IMR-90 (cell line): ENCODE measurements around the gene MTREX. TPM values are rescaled to one million over a fixed set of nuclear protein-coding genes. Genes with fewer than 3 reads are reported as not detected.

Experiments used
- ATAC-seq: fragments of 200-7000 bp; cut with Tn5 transposase; 2 replicates; pipeline ENCODE4 v1.9.1; 2020; ENCODE audit warnings: low read depth, mild to moderate bottlenecking, moderate library complexity
- BruUV-seq: library from RNA; stranded (reverse); fragments of 400-500 nt; replicated peaks from 2 replicates; lab custom pipeline; 2021; lab: Mats Ljungman, UMichigan
- CTCF ChIA-PET: fragments of 300-600 bp; formaldehyde crosslinking; extraction: SDS; loops from one replicate; lab custom pipeline; 2021; ENCODE audit warnings: antibody characterized with exemption; lab: Yijun Ruan, JAX
- POLR2A ChIA-PET: fragments of 300-600 bp; sonication (Branson Sonifier 250); formaldehyde crosslinking; loops from one replicate; lab custom pipeline; 2022; ENCODE audit warnings: antibody characterized with exemption; ENCODE audit not compliant: unreplicated experiment; lab: Charles Lee
- DNase-seq: peaks from one replicate; pipeline ENCODE4 v3.0.0; 2013
- H2AFZ ChIP-seq: replicated peaks from 2 replicates; pipeline ENCODE3; 2013; ENCODE audit warnings: low read length, mild to moderate bottlenecking; ENCODE audit not compliant: poor library complexity
- H2AK5ac ChIP-seq: 2 replicates; pipeline ENCODE4 v1.6.1; 2013; ENCODE audit warnings: low read depth, low read length, inconsistent platforms
- H2AK9ac ChIP-seq: replicated peaks from 2 replicates; pipeline ENCODE3; 2013; ENCODE audit warnings: mild to moderate bottlenecking, low read depth, low read length, moderate library complexity; ENCODE audit not compliant: poor library complexity
- H2BK120ac ChIP-seq: 2 replicates; pipeline ENCODE4 v1.6.1; 2013; ENCODE audit warnings: low read depth, low read length, inconsistent platforms
- H2BK15ac ChIP-seq: 3 replicates; pipeline ENCODE4 v1.6.1; 2013; ENCODE audit warnings: low read depth, low read length, inconsistent platforms
- H2BK20ac ChIP-seq: 2 replicates; pipeline ENCODE4 v1.6.1; 2013; ENCODE audit warnings: low read depth, mild to moderate bottlenecking, inconsistent platforms, low read length, moderate library complexity
- H2BK5ac ChIP-seq: 2 replicates; pipeline ENCODE4 v1.6.1; 2013; ENCODE audit warnings: mild to moderate bottlenecking, low read depth, low read length, inconsistent platforms; ENCODE audit not compliant: poor library complexity, severe bottlenecking
- H3K14ac ChIP-seq: replicated peaks from 2 replicates; pipeline ENCODE4 v1.6.1; 2013; ENCODE audit warnings: low read depth, low read length, inconsistent platforms
- H3K18ac ChIP-seq: 2 replicates; pipeline ENCODE4 v1.6.1; 2013; ENCODE audit warnings: low read depth, low read length, control low read depth
- H3K23ac ChIP-seq: 2 replicates; pipeline ENCODE4 v1.6.1; 2013; ENCODE audit warnings: low read depth, low read length, inconsistent platforms
- H3K27ac ChIP-seq: 2 replicates; pipeline ENCODE4 v1.5.1; 2013; ENCODE audit warnings: mild to moderate bottlenecking, control low read depth, low read length; ENCODE audit not compliant: insufficient read depth
- H3K27me3 ChIP-seq: 2 replicates; pipeline ENCODE4 v1.6.1; 2013; ENCODE audit warnings: low read length; ENCODE audit not compliant: control insufficient read depth, insufficient read depth
- H3K36me3 ChIP-seq: 2 replicates; pipeline ENCODE4 v1.6.1; 2013; ENCODE audit warnings: low read length, mixed read lengths; ENCODE audit not compliant: control insufficient read depth, insufficient read depth
- H3K4ac ChIP-seq: 2 replicates; pipeline ENCODE4 v1.6.1; 2013; ENCODE audit warnings: low read depth, low read length, inconsistent platforms
- H3K4me1 ChIP-seq: 2 replicates; pipeline ENCODE4 v1.6.1; 2013; ENCODE audit warnings: low read length, mixed read lengths; ENCODE audit not compliant: control insufficient read depth, insufficient read depth
- H3K4me2 ChIP-seq: 2 replicates; pipeline ENCODE4 v1.6.1; 2013; ENCODE audit warnings: low read depth, mild to moderate bottlenecking, control low read depth, low read length, moderate library complexity
- H3K4me3 ChIP-seq: 2 replicates; pipeline ENCODE4 v1.5.1; 2013; ENCODE audit warnings: low read depth, mild to moderate bottlenecking, control low read depth, low read length, moderate library complexity; ENCODE audit not compliant: insufficient read depth
- H3K56ac ChIP-seq: 2 replicates; pipeline ENCODE4 v1.6.1; 2013; ENCODE audit warnings: low read length, inconsistent platforms; ENCODE audit not compliant: insufficient read depth; ENCODE audit errors: extremely low read depth
- H3K79me1 ChIP-seq, 2 experiments: 2 replicates each; pipeline ENCODE4 v1.6.1; 2013; ENCODE audit warnings: low read length in 2 of 2, inconsistent platforms in 1 of 2, low read depth in 1 of 2
- H3K9ac ChIP-seq: 2 replicates; pipeline ENCODE4 v1.6.1; 2013; ENCODE audit warnings: low read depth, low read length, control low read depth
- H3K9me1 ChIP-seq: 2 replicates; pipeline ENCODE4 v1.6.1; 2013; ENCODE audit warnings: low read length, inconsistent platforms; ENCODE audit not compliant: insufficient read depth
- H3K9me3 ChIP-seq: 2 replicates; pipeline ENCODE4 v1.6.1; 2013; ENCODE audit warnings: low read length; ENCODE audit not compliant: control insufficient read depth, insufficient read depth
- H4K20me1 ChIP-seq: 2 replicates; pipeline ENCODE4 v1.6.1; 2013; ENCODE audit warnings: low read length, inconsistent platforms; ENCODE audit not compliant: insufficient read depth
- H4K5ac ChIP-seq: 2 replicates; pipeline ENCODE4 v1.6.1; 2013; ENCODE audit warnings: mild to moderate bottlenecking, low read depth, low read length, control low read depth
- H4K8ac ChIP-seq, 2 experiments: 2 replicates each; pipeline ENCODE4 v1.6.1; 2013; ENCODE audit warnings: low read depth in 2 of 2, low read length in 2 of 2, control low read depth in 1 of 2, inconsistent platforms in 1 of 2
- H4K91ac ChIP-seq: 2 replicates; pipeline ENCODE4 v1.6.1; 2013; ENCODE audit warnings: low read depth, low read length, inconsistent platforms; ENCODE audit not compliant: insufficient read depth
- BHLHE40 ChIP-seq: fragments of 150-350 bp; IDR thresholded peaks from 2 replicates; pipeline ENCODE4 v1.6.1; 2016; ENCODE audit warnings: mild to moderate bottlenecking, low read depth, low read length
- CEBPB ChIP-seq: IDR thresholded peaks from 2 replicates; pipeline ENCODE4 v1.6.1; 2012; ENCODE audit warnings: low read depth, low read length, improper control_type of control experiment
- CHD1 ChIP-seq: IDR thresholded peaks from 2 replicates; pipeline ENCODE4 v1.6.1; 2012; ENCODE audit warnings: low read depth, low read length, improper control_type of control experiment
- CTCF ChIP-seq: conservative IDR thresholded peaks from 2 replicates; pipeline ENCODE4 v1.5.1; 2012; ENCODE audit warnings: mild to moderate bottlenecking, low read depth, low read length, improper control_type of control experiment
- ELK1 ChIP-seq: fragments of 150-350 bp; IDR thresholded peaks from 2 replicates; pipeline ENCODE4 v1.6.1; 2016; ENCODE audit warnings: low read depth, mild to moderate bottlenecking, low read length, moderate library complexity, borderline replicate concordance
- FOS ChIP-seq: fragments of 150-350 bp; IDR thresholded peaks from 2 replicates; pipeline ENCODE4 v1.6.1; 2016; ENCODE audit warnings: low read depth, low read length
- MAFK ChIP-seq: IDR thresholded peaks from 2 replicates; pipeline ENCODE4 v1.6.1; 2012; ENCODE audit warnings: low read depth, low read length, improper control_type of control experiment
- MAZ ChIP-seq: IDR thresholded peaks from 2 replicates; pipeline ENCODE4 v1.6.1; 2012; ENCODE audit warnings: low read depth, mild to moderate bottlenecking, low read length, improper control_type of control experiment, moderate library complexity, borderline replicate concordance
- MXI1 ChIP-seq: IDR thresholded peaks from 2 replicates; pipeline ENCODE4 v1.6.1; 2012; ENCODE audit warnings: low read depth, mild to moderate bottlenecking, low read length, moderate library complexity, borderline replicate concordance
- POLR2A ChIP-seq: IDR thresholded peaks from 2 replicates; pipeline ENCODE4 v1.6.1; 2012; ENCODE audit warnings: mild to moderate bottlenecking, low read depth, low read length
- RAD21 ChIP-seq: IDR thresholded peaks from 2 replicates; pipeline ENCODE4 v1.6.1; 2012; ENCODE audit warnings: low read length, improper control_type of control experiment
- RCOR1 ChIP-seq: IDR thresholded peaks from 2 replicates; pipeline ENCODE4 v1.6.1; 2012; ENCODE audit warnings: mild to moderate bottlenecking, low read length, improper control_type of control experiment; ENCODE audit not compliant: insufficient replicate concordance
- RFX5 ChIP-seq: IDR thresholded peaks from 2 replicates; pipeline ENCODE4 v1.8.0; 2012; ENCODE audit warnings: low read depth, mild to moderate bottlenecking, low read length, moderate library complexity
- SMC3 ChIP-seq: fragments of 150-350 bp; IDR thresholded peaks from 2 replicates; pipeline ENCODE4 v1.6.1; 2016; ENCODE audit warnings: low read depth, mild to moderate bottlenecking, antibody characterized with exemption, low read length, moderate library complexity
- USF2 ChIP-seq: fragments of 150-350 bp; IDR thresholded peaks from 2 replicates; pipeline ENCODE4 v1.6.1; 2017; ENCODE audit warnings: mild to moderate bottlenecking, antibody characterized with exemption, low read length, low read depth
- dilution Hi-C: fragments of 300-500 bp; cut with HindIII; formaldehyde crosslinking; loops from one replicate; pipeline ENCODE4 v1.14.3; 2018; ENCODE audit warnings: low sequenced_read_pairs; ENCODE audit not compliant: unreplicated experiment
- in situ Hi-C: fragments of 300-500 bp; cut with MboI; formaldehyde crosslinking; loops from 3 replicates; pipeline ENCODE4 v1.14.3; 2019; ENCODE audit warnings: low sequenced_read_pairs, inconsistent platforms, mixed read lengths
- intact Hi-C: fragments of 100-400 bp; cut with micrococcal nuclease; formaldehyde crosslinking; loops from 2 replicates; pipeline ENCODE4 v1.10.0; 2022
- polyA plus RNA-seq, 3 experiments: library from polyadenylated mRNA; depleted of rRNA; stranded (reverse); fragments of >200 nt; gene quantifications; 2 replicates each; pipeline ENCODE4 v1.2.3, GENCODE V29; 2012; ENCODE audit warnings: low replicate concordance in 1 of 3
- total RNA-seq: library from RNA; depleted of rRNA; stranded (reverse); fragments of >200 nt; gene quantifications from 2 replicates; pipeline ENCODE4 v1.2.3, GENCODE V29; 2012

Gene MTREX
- total and polyA plus RNA-seq, 2 of the 4 experiments (the other 2 are of a cell fraction) = 22.1 to 33.2 TPM

GRCh38 chr5:55469839-55470238 is 162.1 kb downstream of the MTREX start:
- no peak overlapping the region for H3K14ac ChIP-seq
- H3K18ac ChIP-seq = no peak overlapping the region
- H3K4me2 ChIP-seq = no peak overlapping the region
- H3K79me1 ChIP-seq = peaks cover 2% of the 10 kb centered on the region in 2 experiments; a peak in 2 of 4 replicates
- no peak overlapping the region for H2BK5ac ChIP-seq
- no peaks in the 10 kb centered on the region for H4K20me1 ChIP-seq
- H2AFZ ChIP-seq = no peak overlapping the region
- in situ Hi-C loops (no loop called here), dilution Hi-C loops (no loop called here), intact Hi-C loops (no loop called here)
- no TSS peak for BruUV-seq
- H3K9me1 ChIP-seq = no peaks in the 10 kb centered on the region
- no peak overlapping the region for H2BK120ac ChIP-seq
- CTCF ChIA-PET = no interaction called here
- H2AK9ac ChIP-seq = no peak overlapping the region
- H3K4me3 ChIP-seq = no peak overlapping the region
- no peak overlapping the region for H3K23ac ChIP-seq
- no peak overlapping the region for H3K27ac ChIP-seq
- H4K91ac ChIP-seq = no peak overlapping the region
- H4K8ac ChIP-seq = no peak overlapping the region
- H3K9me3 ChIP-seq = no peaks in the 10 kb centered on the region
- H3K36me3 ChIP-seq = no peaks in the 10 kb centered on the region
- no peak overlapping the region for H2BK15ac ChIP-seq
- H3K56ac ChIP-seq = no peak overlapping the region
- no peak overlapping the region for H3K9ac ChIP-seq
- no peak overlapping the region for H3K4ac ChIP-seq
- H2AK5ac ChIP-seq = no peak overlapping the region
- POLR2A ChIA-PET = no interaction called here
- ATAC-seq (no peak), DNase-seq (no peak)
- TF ChIP-seq MAFK = no peak
- TF ChIP-seq SMC3 = no peak
- no peak for TF ChIP-seq MXI1
- no peak for TF ChIP-seq CEBPB
- TF ChIP-seq FOS = no peak
- TF ChIP-seq MAZ = no peak
- TF ChIP-seq RCOR1 = no peak
- TF ChIP-seq ELK1 = no peak
- no peak for TF ChIP-seq CHD1
- no peak for TF ChIP-seq RAD21
- no peak for TF ChIP-seq USF2
- no peak for TF ChIP-seq POLR2A
- TF ChIP-seq RFX5 = no peak
- no peak for TF ChIP-seq BHLHE40
- no peak for TF ChIP-seq CTCF
- no peak overlapping the region for H4K5ac ChIP-seq
- H2BK20ac ChIP-seq = no peak overlapping the region
- no peaks in the 10 kb centered on the region for H3K27me3 ChIP-seq
- no peaks in the 10 kb centered on the region for H3K4me1 ChIP-seq
